Panc1 (cell line): ENCODE measurements around the gene AFP.

Experiments used
- SIN3A ChIP-seq: IDR thresholded peaks from 2 replicates; pipeline ENCODE4 v1.6.1; 2012; ENCODE audit warnings: low read depth, mild to moderate bottlenecking, low read length, moderate library complexity, borderline replicate concordance; ENCODE audit not compliant: insufficient read depth
- TCF7L2 ChIP-seq: IDR thresholded peaks from 2 replicates; pipeline ENCODE4 v1.6.1; 2011; ENCODE audit warnings: mild to moderate bottlenecking, low read depth, low read length, inconsistent platforms
- TF ChIP-seq, protein P1 (sequence below): fragments of 450-650 bp; IDR thresholded peaks from 2 replicates; pipeline ENCODE4 v1.5.1; 2017; ENCODE audit warnings: mild to moderate bottlenecking
- TF ChIP-seq, protein P2 (sequence below), 2 experiments: IDR thresholded peaks; 2 replicates each; pipeline ENCODE4 v1.6.1; 2011 to 2012; ENCODE audit warnings: low read depth in 2 of 2, control low read depth in 1 of 2, low read length in 1 of 2, mild to moderate bottlenecking in 1 of 2, moderate library complexity in 1 of 2; ENCODE audit not compliant: insufficient read depth in 1 of 2

DNA sequence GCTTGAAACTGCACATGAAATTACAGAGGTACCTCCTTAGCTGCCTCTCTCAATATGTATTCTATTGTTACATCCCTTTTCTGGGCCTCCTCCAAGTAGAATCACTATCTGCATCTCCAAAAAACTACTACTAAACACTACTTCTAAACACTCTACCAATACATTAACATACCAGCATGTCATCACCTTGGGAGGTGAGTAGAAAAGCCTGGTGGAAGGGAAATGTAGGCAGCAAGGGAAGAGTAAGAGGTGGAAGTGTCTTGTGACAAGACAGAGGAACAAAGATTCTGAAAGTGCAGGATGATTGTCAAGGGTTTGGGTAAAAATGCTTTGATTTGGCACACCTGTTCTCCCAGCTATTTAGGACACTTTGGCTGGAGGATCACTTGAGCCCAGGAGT is 49.1 kb downstream of the AFP start:
- TF ChIP-seq, protein P1, sequence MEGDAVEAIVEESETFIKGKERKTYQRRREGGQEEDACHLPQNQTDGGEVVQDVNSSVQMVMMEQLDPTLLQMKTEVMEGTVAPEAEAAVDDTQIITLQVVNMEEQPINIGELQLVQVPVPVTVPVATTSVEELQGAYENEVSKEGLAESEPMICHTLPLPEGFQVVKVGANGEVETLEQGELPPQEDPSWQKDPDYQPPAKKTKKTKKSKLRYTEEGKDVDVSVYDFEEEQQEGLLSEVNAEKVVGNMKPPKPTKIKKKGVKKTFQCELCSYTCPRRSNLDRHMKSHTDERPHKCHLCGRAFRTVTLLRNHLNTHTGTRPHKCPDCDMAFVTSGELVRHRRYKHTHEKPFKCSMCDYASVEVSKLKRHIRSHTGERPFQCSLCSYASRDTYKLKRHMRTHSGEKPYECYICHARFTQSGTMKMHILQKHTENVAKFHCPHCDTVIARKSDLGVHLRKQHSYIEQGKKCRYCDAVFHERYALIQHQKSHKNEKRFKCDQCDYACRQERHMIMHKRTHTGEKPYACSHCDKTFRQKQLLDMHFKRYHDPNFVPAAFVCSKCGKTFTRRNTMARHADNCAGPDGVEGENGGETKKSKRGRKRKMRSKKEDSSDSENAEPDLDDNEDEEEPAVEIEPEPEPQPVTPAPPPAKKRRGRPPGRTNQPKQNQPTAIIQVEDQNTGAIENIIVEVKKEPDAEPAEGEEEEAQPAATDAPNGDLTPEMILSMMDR: no peak
- TF ChIP-seq SIN3A (no peak), TCF7L2 (no peak)
- TF ChIP-seq, protein P2, sequence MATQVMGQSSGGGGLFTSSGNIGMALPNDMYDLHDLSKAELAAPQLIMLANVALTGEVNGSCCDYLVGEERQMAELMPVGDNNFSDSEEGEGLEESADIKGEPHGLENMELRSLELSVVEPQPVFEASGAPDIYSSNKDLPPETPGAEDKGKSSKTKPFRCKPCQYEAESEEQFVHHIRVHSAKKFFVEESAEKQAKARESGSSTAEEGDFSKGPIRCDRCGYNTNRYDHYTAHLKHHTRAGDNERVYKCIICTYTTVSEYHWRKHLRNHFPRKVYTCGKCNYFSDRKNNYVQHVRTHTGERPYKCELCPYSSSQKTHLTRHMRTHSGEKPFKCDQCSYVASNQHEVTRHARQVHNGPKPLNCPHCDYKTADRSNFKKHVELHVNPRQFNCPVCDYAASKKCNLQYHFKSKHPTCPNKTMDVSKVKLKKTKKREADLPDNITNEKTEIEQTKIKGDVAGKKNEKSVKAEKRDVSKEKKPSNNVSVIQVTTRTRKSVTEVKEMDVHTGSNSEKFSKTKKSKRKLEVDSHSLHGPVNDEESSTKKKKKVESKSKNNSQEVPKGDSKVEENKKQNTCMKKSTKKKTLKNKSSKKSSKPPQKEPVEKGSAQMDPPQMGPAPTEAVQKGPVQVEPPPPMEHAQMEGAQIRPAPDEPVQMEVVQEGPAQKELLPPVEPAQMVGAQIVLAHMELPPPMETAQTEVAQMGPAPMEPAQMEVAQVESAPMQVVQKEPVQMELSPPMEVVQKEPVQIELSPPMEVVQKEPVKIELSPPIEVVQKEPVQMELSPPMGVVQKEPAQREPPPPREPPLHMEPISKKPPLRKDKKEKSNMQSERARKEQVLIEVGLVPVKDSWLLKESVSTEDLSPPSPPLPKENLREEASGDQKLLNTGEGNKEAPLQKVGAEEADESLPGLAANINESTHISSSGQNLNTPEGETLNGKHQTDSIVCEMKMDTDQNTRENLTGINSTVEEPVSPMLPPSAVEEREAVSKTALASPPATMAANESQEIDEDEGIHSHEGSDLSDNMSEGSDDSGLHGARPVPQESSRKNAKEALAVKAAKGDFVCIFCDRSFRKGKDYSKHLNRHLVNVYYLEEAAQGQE (IDR thresholded peaks at IDR 0.05; ENCODE audit: insufficient read depth in 1 of 2, low read depth in 2 of 2, low read length in 1 of 2): no peak
